ENCODE data around the gene CAMK2D.

DNA sequence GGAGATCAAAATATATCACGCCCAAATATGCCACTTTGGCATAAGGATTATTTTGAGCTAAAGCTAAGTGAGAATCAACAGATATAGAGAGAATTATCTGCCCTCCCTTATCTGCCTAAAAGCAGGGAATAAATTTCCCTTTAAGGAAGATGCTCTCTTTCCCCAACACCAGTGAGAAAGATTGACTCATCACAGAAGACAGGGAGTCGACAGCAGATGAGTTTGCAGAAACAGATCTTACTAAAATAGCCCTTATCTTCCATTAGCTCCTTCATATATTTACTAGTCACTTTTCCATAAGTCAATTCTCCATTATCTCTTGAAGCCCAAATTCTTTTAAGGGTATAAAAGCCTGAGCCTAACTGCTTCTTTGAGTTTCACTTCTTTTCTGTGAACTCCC, 156.6 kb downstream of the CAMK2D start:
- TF ChIP-seq, protein P1, sequence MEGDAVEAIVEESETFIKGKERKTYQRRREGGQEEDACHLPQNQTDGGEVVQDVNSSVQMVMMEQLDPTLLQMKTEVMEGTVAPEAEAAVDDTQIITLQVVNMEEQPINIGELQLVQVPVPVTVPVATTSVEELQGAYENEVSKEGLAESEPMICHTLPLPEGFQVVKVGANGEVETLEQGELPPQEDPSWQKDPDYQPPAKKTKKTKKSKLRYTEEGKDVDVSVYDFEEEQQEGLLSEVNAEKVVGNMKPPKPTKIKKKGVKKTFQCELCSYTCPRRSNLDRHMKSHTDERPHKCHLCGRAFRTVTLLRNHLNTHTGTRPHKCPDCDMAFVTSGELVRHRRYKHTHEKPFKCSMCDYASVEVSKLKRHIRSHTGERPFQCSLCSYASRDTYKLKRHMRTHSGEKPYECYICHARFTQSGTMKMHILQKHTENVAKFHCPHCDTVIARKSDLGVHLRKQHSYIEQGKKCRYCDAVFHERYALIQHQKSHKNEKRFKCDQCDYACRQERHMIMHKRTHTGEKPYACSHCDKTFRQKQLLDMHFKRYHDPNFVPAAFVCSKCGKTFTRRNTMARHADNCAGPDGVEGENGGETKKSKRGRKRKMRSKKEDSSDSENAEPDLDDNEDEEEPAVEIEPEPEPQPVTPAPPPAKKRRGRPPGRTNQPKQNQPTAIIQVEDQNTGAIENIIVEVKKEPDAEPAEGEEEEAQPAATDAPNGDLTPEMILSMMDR (IDR thresholded peaks at IDR 0.05), result no peak
- TF ChIP-seq POLR2A (IDR thresholded peaks at IDR 0.05) (no peak), POLR2AphosphoS5 (IDR thresholded peaks at IDR 0.05) (no peak)

All from stomach (tissue), 4 donors.